HCT116 (cell line): Measurements from ENCODE around the gene SMCO1. TPM values are rescaled to one million over a fixed set of nuclear protein-coding genes. Genes with fewer than 3 reads are reported as not detected.

Experiments
- ATAC-seq: fragments of 200-7000 bp; cut with Tn5 transposase; 2 replicates; pipeline ENCODE4 v1.9.1; 2020; ENCODE audit warnings: mild to moderate bottlenecking, moderate library complexity
- BruUV-seq: library from RNA; stranded (reverse); fragments of 400-500 nt; replicated peaks from 2 replicates; lab custom pipeline; 2021; lab: Mats Ljungman, UMichigan
- CTCF ChIA-PET: fragments of 300-600 bp; sonication (Branson Sonifier 250); formaldehyde crosslinking; loops from one replicate; lab custom pipeline; 2021; ENCODE audit warnings: antibody characterized with exemption; lab: Charles Lee
- POLR2A ChIA-PET: fragments of 300-600, 350-600 bp; sonication (Branson Sonifier 250); formaldehyde crosslinking; loops from one replicate; lab custom pipeline; 2021; ENCODE audit warnings: antibody characterized with exemption; lab: Charles Lee
- RAD21 ChIA-PET, 2 experiments: fragments of 300-600 bp; sonication (Branson Sonifier 250); formaldehyde crosslinking; loops; one replicate each; lab custom pipeline; 2023; ENCODE audit warnings: low total read pairs in 2 of 2; ENCODE audit not compliant: uncharacterized antibody in 2 of 2, unreplicated experiment in 2 of 2, low non-redundant PET in 1 of 2; lab: Charles Lee
- DNase-seq: peaks from one replicate; pipeline ENCODE4 v3.0.0-alpha.2; 2010; ENCODE audit warnings: low read depth, low spot score
- H2AFZ ChIP-seq: fragments of 200-600 bp; shearing (Covaris generic), sonication (generic); 2 replicates; pipeline ENCODE4 v1.6.1; 2017; ENCODE audit warnings: low read depth, mixed run types, mixed read lengths, antibody characterized with exemption, low read length; ENCODE audit not compliant: poor library complexity, severe bottlenecking
- H3K27ac ChIP-seq: 2 replicates; pipeline ENCODE4 v1.5.1; 2012; ENCODE audit warnings: low read depth, low read length
- H3K27me3 ChIP-seq: fragments of 200-600 bp; sonication (generic); 2 replicates; pipeline ENCODE4 v1.6.1; 2016; ENCODE audit warnings: mixed run types, low read length, mixed read lengths; ENCODE audit not compliant: insufficient read depth
- H3K36me3 ChIP-seq, 2 experiments: fragments of 200-500 bp in 1 of 2; fragments of 200-600 bp in 1 of 2; sonication (Bioruptor generic) in 1 of 2; sonication (generic) in 1 of 2; 2 replicates each; pipeline versions ENCODE4 v1.5.1 to v1.6.1; 2014 to 2016; ENCODE audit warnings: low read length in 2 of 2, inconsistent platforms in 1 of 2, mixed read lengths in 1 of 2, mixed run types in 1 of 2; ENCODE audit not compliant: insufficient read depth in 2 of 2, control insufficient read depth in 1 of 2
- H3K4me1 ChIP-seq, 2 experiments: fragments of 200-600 bp in 1 of 2; sonication (generic) in 1 of 2; 2 replicates each; pipeline versions ENCODE4 v1.5.1 to v1.6.1; 2012 to 2017; ENCODE audit warnings: low read length in 2 of 2, inconsistent platforms in 1 of 2, mild to moderate bottlenecking in 1 of 2, mixed read lengths in 1 of 2, mixed run types in 1 of 2, moderate library complexity in 1 of 2; ENCODE audit not compliant: insufficient read depth in 2 of 2, control insufficient read depth in 1 of 2
- H3K4me2 ChIP-seq: fragments of 200-600 bp; sonication (generic); 2 replicates; pipeline ENCODE4 v1.6.1; 2017; ENCODE audit warnings: mixed run types, low read length, mixed read lengths
- H3K4me3 ChIP-seq, 2 experiments: fragments of 200-600 bp in 1 of 2; sonication (generic) in 1 of 2; replicated peaks in 1 of 2; 2 replicates each; pipeline ENCODE4 v1.5.1; 2011 to 2016; ENCODE audit warnings: low read length in 2 of 2, control low read depth in 1 of 2, low read depth in 1 of 2, mild to moderate bottlenecking in 1 of 2, mixed read lengths in 1 of 2, mixed run types in 1 of 2
- H3K79me2 ChIP-seq: fragments of 200-600 bp; sonication (generic); 2 replicates; pipeline ENCODE4 v1.6.1; 2017; ENCODE audit warnings: mild to moderate bottlenecking, mixed run types, low read length, moderate library complexity, mixed read lengths; ENCODE audit not compliant: insufficient read depth
- H3K9ac ChIP-seq: fragments of 200-600 bp; sonication (generic); 2 replicates; pipeline ENCODE4 v1.6.1; 2016; ENCODE audit warnings: low read length, mixed read lengths
- H3K9me2 ChIP-seq: fragments of 200-600 bp; sonication (generic), shearing (Covaris generic); 2 replicates; pipeline ENCODE4 v1.6.1; 2017; ENCODE audit warnings: mixed run types, mild to moderate bottlenecking, moderate library complexity; ENCODE audit not compliant: insufficient read depth
- H3K9me3 ChIP-seq, 2 experiments: fragments of 200-500 bp in 1 of 2; fragments of 200-600 bp in 1 of 2; sonication (Bioruptor generic) in 1 of 2; sonication (generic) in 1 of 2; 2 replicates each; pipeline ENCODE4 v1.6.1; 2014 to 2017; ENCODE audit warnings: low read length in 2 of 2, mixed read lengths in 2 of 2, inconsistent platforms in 1 of 2, low read depth in 1 of 2, mild to moderate bottlenecking in 1 of 2, mixed run types in 1 of 2, moderate library complexity in 1 of 2; ENCODE audit not compliant: control insufficient read depth in 1 of 2, insufficient read depth in 1 of 2
- H4K20me1 ChIP-seq: fragments of 200-600 bp; sonication (generic), shearing (Covaris generic); 2 replicates; pipeline ENCODE4 v1.6.1; 2017; ENCODE audit warnings: mixed run types, mild to moderate bottlenecking, moderate library complexity; ENCODE audit not compliant: insufficient read depth
- CTCF ChIP-seq, 3 experiments: fragments of 200-600 bp in 1 of 3; sonication (generic) in 1 of 3; IDR thresholded peaks in 2 of 3; conservative IDR thresholded peaks in 1 of 3; 2 replicates each; pipeline ENCODE4 v1.5.1; 2012 to 2017; ENCODE audit warnings: low read depth in 2 of 3, low read length in 2 of 3, antibody characterized with exemption in 1 of 3, borderline replicate concordance in 1 of 3, control low read depth in 1 of 3, mild to moderate bottlenecking in 1 of 3, mixed read lengths in 1 of 3, mixed run types in 1 of 3, moderate library complexity in 1 of 3; ENCODE audit not compliant: insufficient read depth in 1 of 3
- EZH2phosphoT487 ChIP-seq: fragments of 200-600 bp; IDR thresholded peaks from 2 replicates; pipeline ENCODE4 v1.6.1; 2018; ENCODE audit warnings: antibody characterized with exemption, borderline replicate concordance
- JUND ChIP-seq: IDR thresholded peaks from 2 replicates; pipeline ENCODE4 v1.6.1; 2012
- POLR2A ChIP-seq: IDR thresholded peaks from 2 replicates; pipeline ENCODE4 v1.7.0; 2011; ENCODE audit warnings: borderline replicate concordance; ENCODE audit not compliant: insufficient read depth, insufficient read length; ENCODE audit errors: extremely low read depth
- POLR2AphosphoS5 ChIP-seq: IDR thresholded peaks from 2 replicates; pipeline ENCODE4 v1.6.1; 2011; ENCODE audit warnings: mild to moderate bottlenecking, low read depth, low read length, moderate library complexity
- RAD21 ChIP-seq: IDR thresholded peaks from 2 replicates; pipeline ENCODE4 v1.6.1; 2012; ENCODE audit warnings: low read depth, mild to moderate bottlenecking
- SP1 ChIP-seq: IDR thresholded peaks from 2 replicates; pipeline ENCODE4 v1.6.1; 2012; ENCODE audit warnings: low read depth
- TCF7L2 ChIP-seq: IDR thresholded peaks from 2 replicates; pipeline ENCODE4 v1.7.0; 2011; ENCODE audit warnings: borderline replicate concordance, inconsistent platforms; ENCODE audit not compliant: insufficient read depth, insufficient read length; ENCODE audit errors: extremely low read depth
- YY1 ChIP-seq: IDR thresholded peaks from 2 replicates; pipeline ENCODE4 v1.6.1; 2011; ENCODE audit warnings: low read length, low read depth, moderate library complexity, mild to moderate bottlenecking; ENCODE audit not compliant: insufficient replicate concordance; ENCODE audit errors: extremely low read depth
- intact Hi-C: fragments of 100-400 bp; cut with micrococcal nuclease; formaldehyde crosslinking; loops from 2 replicates; pipeline ENCODE4 v1.10.0; 2022
- total RNA-seq: library from RNA; stranded (reverse); gene quantifications from one replicate; pipeline ENCODE4 v1.2.1, GENCODE V29; 2021; ENCODE audit not compliant: unreplicated experiment
- TF ChIP-seq, protein P1 (sequence below): IDR thresholded peaks from 2 replicates; pipeline ENCODE4 v1.6.1; 2012

SMCO1 gene
- total RNA-seq, 1 experiment from 2014 or later, result not detected

- Histone ChIP-seq H3K4me2 (no peak overlapping the region), H3K27me3 (no peaks in the 10 kb centered on the region), H3K9me2 (no peaks in the 10 kb centered on the region), H3K27ac (no peak overlapping the region)
- POLR2A ChIA-PET, result no interaction called here
- intact Hi-C loops, result no loop called here
- TF ChIP-seq POLR2A, result no peak
- TF ChIP-seq, protein P1, sequence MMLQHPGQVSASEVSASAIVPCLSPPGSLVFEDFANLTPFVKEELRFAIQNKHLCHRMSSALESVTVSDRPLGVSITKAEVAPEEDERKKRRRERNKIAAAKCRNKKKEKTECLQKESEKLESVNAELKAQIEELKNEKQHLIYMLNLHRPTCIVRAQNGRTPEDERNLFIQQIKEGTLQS, result no peak
- no peak for TF ChIP-seq YY1
- TF ChIP-seq JUND, result no peak
- no peak for TF ChIP-seq TCF7L2
- TF ChIP-seq SP1, result no peak
- no peak for TF ChIP-seq RAD21
- no peak for TF ChIP-seq POLR2AphosphoS5
- TF ChIP-seq, all 23 proteins: peak for 0
- DNase-seq (no peak), ATAC-seq (no peak)
- H3K36me3 ChIP-seq, result no peaks in the 10 kb centered on the region; a peak in 1 of 4 replicates
- H3K4me1 ChIP-seq, result no peaks in the 10 kb centered on the region
- no peaks in the 10 kb centered on the region for H4K20me1 ChIP-seq
- H2AFZ ChIP-seq, result no peak overlapping the region
- ChIA-PET CTCF (no interaction called here), RAD21 (no interaction called here)
- no peak overlapping the region for H3K4me3 ChIP-seq
- H3K9me3 ChIP-seq, result no peaks in the 10 kb centered on the region
- no TSS peak for BruUV-seq
- peaks cover 10% of the 10 kb centered on the region; the same call in 1 of the 2 replicates for H3K79me2 ChIP-seq
- no peak overlapping the region for H3K9ac ChIP-seq
These were observed 42.1 kb upstream of the SMCO1 start for GRCh38 chr3:196557236-196557635.

GRCh38 chr3:196555295-196555694 is 40.1 kb upstream of the SMCO1 start:
- Histone ChIP-seq H3K36me3 (no peaks in the 10 kb centered on the region), H3K9ac (no peak overlapping the region), H3K4me2 (no peak overlapping the region), H3K27ac (no peak overlapping the region), H3K27me3 (no peaks in the 10 kb centered on the region), H3K79me2 (no peaks in the 10 kb centered on the region), H2AFZ (no peak overlapping the region), H3K4me3 (no peak overlapping the region), H4K20me1 (no peaks in the 10 kb centered on the region), H3K4me1 (no peaks in the 10 kb centered on the region), H3K9me3 (no peaks in the 10 kb centered on the region), H3K9me2 (no peaks in the 10 kb centered on the region)
- ATAC-seq (no peak), DNase-seq (no peak)
- no TSS peak for BruUV-seq
- no peak for TF ChIP-seq CTCF (IDR thresholded peaks at IDR 0.05 in 2 of 3, conservative IDR thresholded peaks at IDR 0.05 in 1 of 3; ENCODE audit: borderline replicate concordance in 1 of 3, insufficient read depth in 1 of 3, low read depth in 2 of 3, low read length in 2 of 3)
- no peak for TF ChIP-seq YY1
- no peak for TF ChIP-seq EZH2phosphoT487
- no peak for TF ChIP-seq JUND
- ChIA-PET RAD21 (no interaction called here), POLR2A (no interaction called here), CTCF (interaction anchor here (1.2 kb wide), 1 partner anchor 27 kb away, joined by 3 read pairs; no protein-coding TSS in a partner anchor)
- intact Hi-C loops, result no loop called here
